Keratinocyte (primary cell): ENCODE measurements around the gene C19orf47. TPM values are rescaled to one million over a fixed set of nuclear protein-coding genes. Genes with fewer than 3 reads are reported as not detected.
A peak's percentile ranks its signal among the peaks of the same experiment; 100 is the strongest.

Experiments
- DNase-seq: peaks from one replicate; pipeline ENCODE4 v3.0.0-alpha.2; 2011; ENCODE audit warnings: low read depth, missing footprints, low spot score
- FAIRE-seq: peaks from 2 replicates; lab custom pipeline; 2011; peaks lifted over from hg19 to GRCh38; lab: Jason Lieb, UNC
- H2AFZ ChIP-seq: 2 replicates; pipeline ENCODE4 v1.6.0; 2012; ENCODE audit warnings: low read length, control low read depth, inconsistent platforms; ENCODE audit not compliant: control insufficient read depth
- H3K27ac ChIP-seq: 2 replicates; pipeline ENCODE4 v1.5.1; 2011; ENCODE audit warnings: low read length; ENCODE audit not compliant: control insufficient read depth, insufficient read depth
- H3K27me3 ChIP-seq: 3 replicates; pipeline ENCODE4 v1.6.0; 2011; ENCODE audit warnings: low read length; ENCODE audit not compliant: control insufficient read depth, insufficient read depth; ENCODE audit errors: extremely low read depth
- H3K36me3 ChIP-seq, 2 experiments: 2 replicates in 1 of 2; 3 replicates in 1 of 2; pipeline ENCODE4 v1.5.1; 2011; ENCODE audit warnings: low read length in 2 of 2, mild to moderate bottlenecking in 1 of 2; ENCODE audit not compliant: control insufficient read depth in 2 of 2, insufficient read depth in 2 of 2; ENCODE audit errors: extremely low read depth in 1 of 2
- H3K4me1 ChIP-seq: 3 replicates; pipeline ENCODE4 v1.5.1; 2011; ENCODE audit warnings: low read length; ENCODE audit not compliant: control insufficient read depth, insufficient read depth; ENCODE audit errors: extremely low read depth
- H3K4me2 ChIP-seq: 3 replicates; pipeline ENCODE4 v1.6.0; 2011; ENCODE audit warnings: low read depth, low read length; ENCODE audit not compliant: control insufficient read depth, insufficient read depth; ENCODE audit errors: extremely low read depth
- H3K4me3 ChIP-seq, 3 experiments: fragments of 200-600 bp in 1 of 3; sonication (generic) in 1 of 3; 2 replicates in 2 of 3; 3 replicates in 1 of 3; pipeline ENCODE4 v1.5.1; 2011 to 2016; ENCODE audit warnings: low read length in 3 of 3, mild to moderate bottlenecking in 3 of 3, control low read depth in 2 of 3, inconsistent platforms in 1 of 3, low read depth in 1 of 3, mixed read lengths in 1 of 3, mixed run types in 1 of 3, moderate library complexity in 1 of 3; ENCODE audit not compliant: control insufficient read depth in 2 of 3, insufficient read depth in 2 of 3; ENCODE audit errors: extremely low read depth in 1 of 3
- H3K79me2 ChIP-seq: 2 replicates; pipeline ENCODE4 v1.6.0; 2012; ENCODE audit warnings: low read length; ENCODE audit not compliant: control insufficient read depth, insufficient read depth
- H3K9ac ChIP-seq: 3 replicates; pipeline ENCODE4 v1.6.0; 2011; ENCODE audit warnings: low read length; ENCODE audit not compliant: control insufficient read depth, insufficient read depth; ENCODE audit errors: extremely low read depth
- H3K9me1 ChIP-seq: 3 replicates; pipeline ENCODE4 v1.6.0; 2011; ENCODE audit warnings: low read length; ENCODE audit not compliant: control insufficient read depth, insufficient read depth; ENCODE audit errors: extremely low read depth
- H3K9me3 ChIP-seq: 2 replicates; pipeline ENCODE4 v1.5.1; 2012; ENCODE audit warnings: low read depth, low read length; ENCODE audit not compliant: control insufficient read depth
- H4K20me1 ChIP-seq: 3 replicates; pipeline ENCODE4 v1.6.0; 2011; ENCODE audit warnings: low read length; ENCODE audit not compliant: control insufficient read depth, insufficient read depth; ENCODE audit errors: extremely low read depth
- EZH2 ChIP-seq: IDR thresholded peaks from one replicate; pipeline ENCODE4 v1.6.1; 2012; ENCODE audit warnings: inconsistent platforms, mild to moderate bottlenecking, low read length, moderate library complexity
- dilution Hi-C: fragments of 300-500 bp; cut with MboI; formaldehyde crosslinking; loops from one replicate; pipeline ENCODE4 v1.7.0; 2020; ENCODE audit warnings: low sequenced_read_pairs; ENCODE audit not compliant: extremely low pct_ligation_motif_present
- polyA minus RNA-seq, 3 experiments: library from RNA; depleted of rRNA, polyadenylated mRNA; stranded (reverse); fragments of >200 nt; gene quantifications; 1 replicate in 1 of 3; 2 replicates in 1 of 3; 3 replicates in 1 of 3; pipeline ENCODE4 v1.2.3, GENCODE V29; 2011
- polyA plus RNA-seq, 5 experiments: library from polyadenylated mRNA; depleted of rRNA in 3 of 5; stranded (reverse) in 3 of 5; stranded (forward) in 1 of 5; unstranded in 1 of 5; fragments of >200 nt; gene quantifications; 1 replicate in 1 of 5; 2 replicates in 3 of 5; 3 replicates in 1 of 5; pipeline versions ENCODE4 v1.2.1 to v1.2.3, GENCODE V29; 2011 to 2012; ENCODE audit warnings: missing spikeins in 2 of 5, low read depth in 1 of 5, low replicate concordance in 1 of 5
- TF ChIP-seq, protein P1 (sequence below), 3 experiments: IDR thresholded peaks in 1 of 3; conservative IDR thresholded peaks in 1 of 3; optimal IDR thresholded peaks in 1 of 3; 2 replicates in 2 of 3; 3 replicates in 1 of 3; pipeline versions ENCODE3 to v1.5.1; 2011; ENCODE audit warnings: low read length in 3 of 3, mild to moderate bottlenecking in 3 of 3, moderate library complexity in 2 of 3, control low read depth in 1 of 3, inconsistent platforms in 1 of 3; ENCODE audit not compliant: insufficient read depth in 2 of 3; ENCODE audit errors: extremely low read depth in 1 of 3

The C19orf47 gene, protein sequence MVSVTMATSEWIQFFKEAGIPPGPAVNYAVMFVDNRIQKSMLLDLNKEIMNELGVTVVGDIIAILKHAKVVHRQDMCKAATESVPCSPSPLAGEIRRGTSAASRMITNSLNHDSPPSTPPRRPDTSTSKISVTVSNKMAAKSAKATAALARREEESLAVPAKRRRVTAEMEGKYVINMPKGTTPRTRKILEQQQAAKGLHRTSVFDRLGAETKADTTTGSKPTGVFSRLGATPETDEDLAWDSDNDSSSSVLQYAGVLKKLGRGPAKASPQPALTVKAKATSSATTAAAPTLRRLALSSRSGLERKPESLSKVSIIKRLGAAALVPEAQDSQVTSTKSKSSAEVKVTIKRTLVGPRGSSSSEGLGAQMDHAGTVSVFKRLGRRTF
- polyA plus RNA-seq (13.3 to 16.0 TPM (median 15.4 TPM) in 3 replicates), polyA minus RNA-seq (29.7 to 50.2 TPM (median 32.6 TPM) in 3 replicates)
- 6.7 TPM for polyA plus RNA-seq (2011; ENCODE audit: low read depth)
- 10.2 and 16.9 TPM in 2 replicates for polyA plus RNA-seq (2011; cell fraction: cytosol; rRNA removed)
- polyA plus RNA-seq (2011; cell fraction: nucleus; rRNA removed): 12.7 and 17.7 TPM in 2 replicates
- polyA plus RNA-seq (2012; ENCODE audit: low replicate concordance): 4.5 and 13.5 TPM in 2 replicates
- 21.5 TPM for polyA minus RNA-seq (2011; cell fraction: cytosol; rRNA and poly(A)+ RNA removed)
- polyA minus RNA-seq (2011; cell fraction: nucleus; rRNA and poly(A)+ RNA removed): 9.4 and 13.0 TPM in 2 replicates

DNA sequence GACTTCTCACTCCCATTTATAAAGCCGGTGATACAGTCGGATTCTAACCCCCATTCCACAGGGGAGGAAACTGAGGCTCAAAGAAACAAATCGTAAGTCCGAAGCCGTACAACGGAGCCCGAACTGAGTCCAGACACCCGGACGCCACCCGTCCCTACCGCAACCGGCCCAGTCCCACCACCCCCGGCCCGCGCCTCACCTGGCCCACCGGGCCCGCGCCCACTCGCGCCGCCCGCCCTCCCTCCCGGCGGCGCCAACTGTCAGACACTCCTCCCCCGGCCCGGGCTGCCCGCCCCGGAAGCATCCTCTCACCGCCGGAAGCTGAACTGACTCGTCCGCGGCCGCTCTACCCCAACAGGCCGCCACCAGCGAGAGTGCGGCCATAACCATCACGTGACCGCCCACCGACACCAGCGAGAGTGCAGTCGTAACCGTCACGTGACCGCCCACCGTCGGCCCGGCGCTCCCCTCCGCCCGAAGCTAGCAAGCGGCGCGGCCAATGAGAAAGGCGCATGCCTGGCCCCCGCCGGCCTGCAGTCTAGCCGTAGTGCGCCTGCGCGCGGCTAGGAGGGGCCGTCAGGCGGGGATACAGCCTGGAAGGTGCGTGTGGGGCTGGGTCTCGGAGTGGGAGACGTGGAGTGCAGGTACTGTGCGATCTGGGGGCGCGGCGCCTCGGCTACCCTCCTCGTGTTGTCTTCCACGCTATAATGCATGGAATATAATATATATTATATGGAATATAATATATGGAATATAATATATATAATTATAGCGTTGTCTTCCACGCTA, at the start of gene C19orf47, which contains the start of gene PLD3:
Gene C19orf47 (minus strand): TSS at position 273 of the 789 bp plus-strand sequence. CDS start 6,540 bp downstream, outside the sequence.
Gene PLD3 (plus strand): TSS at position 571 of the 789 bp plus-strand sequence. CDS start 17,789 bp downstream, outside the sequence.
- no peaks in the 10 kb centered on the region for H3K9me3 ChIP-seq
- H3K27me3 ChIP-seq: no peaks in the 10 kb centered on the region
- dilution Hi-C loops: no loop called here
- H4K20me1 ChIP-seq: no peaks in the 10 kb centered on the region
- H3K27ac ChIP-seq: peak within 1 kb of the TSS; percentile 82
- H3K4me2 ChIP-seq: peak within 1 kb of the TSS; percentile 89
- DNase-seq (peak; percentile 91), FAIRE-seq (peak; percentile 48)
- peak within 1 kb of the TSS; percentile 86 for H2AFZ ChIP-seq
- H3K36me3 ChIP-seq: peaks cover 0 to 4% of the 10 kb centered on the region in 2 experiments
- TF ChIP-seq, protein P1, sequence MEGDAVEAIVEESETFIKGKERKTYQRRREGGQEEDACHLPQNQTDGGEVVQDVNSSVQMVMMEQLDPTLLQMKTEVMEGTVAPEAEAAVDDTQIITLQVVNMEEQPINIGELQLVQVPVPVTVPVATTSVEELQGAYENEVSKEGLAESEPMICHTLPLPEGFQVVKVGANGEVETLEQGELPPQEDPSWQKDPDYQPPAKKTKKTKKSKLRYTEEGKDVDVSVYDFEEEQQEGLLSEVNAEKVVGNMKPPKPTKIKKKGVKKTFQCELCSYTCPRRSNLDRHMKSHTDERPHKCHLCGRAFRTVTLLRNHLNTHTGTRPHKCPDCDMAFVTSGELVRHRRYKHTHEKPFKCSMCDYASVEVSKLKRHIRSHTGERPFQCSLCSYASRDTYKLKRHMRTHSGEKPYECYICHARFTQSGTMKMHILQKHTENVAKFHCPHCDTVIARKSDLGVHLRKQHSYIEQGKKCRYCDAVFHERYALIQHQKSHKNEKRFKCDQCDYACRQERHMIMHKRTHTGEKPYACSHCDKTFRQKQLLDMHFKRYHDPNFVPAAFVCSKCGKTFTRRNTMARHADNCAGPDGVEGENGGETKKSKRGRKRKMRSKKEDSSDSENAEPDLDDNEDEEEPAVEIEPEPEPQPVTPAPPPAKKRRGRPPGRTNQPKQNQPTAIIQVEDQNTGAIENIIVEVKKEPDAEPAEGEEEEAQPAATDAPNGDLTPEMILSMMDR (optimal IDR thresholded peaks at IDR 0.05 in 1 of 3, IDR thresholded peaks at IDR 0.05 in 1 of 3, conservative IDR thresholded peaks at IDR 0.05 in 1 of 3; ENCODE audit: extremely low read depth in 1 of 3, insufficient read depth in 2 of 3, low read length in 3 of 3): peak in 1 of 3 experiments; percentile 4
- TF ChIP-seq EZH2: no peak
- H3K9me1 ChIP-seq: no peaks in the 10 kb centered on the region
- peaks cover 9% of the 10 kb centered on the region for H3K4me1 ChIP-seq
- peak within 1 kb of the TSS; percentile 78 for H3K9ac ChIP-seq
- H3K79me2 ChIP-seq: peaks cover 35% of the 10 kb centered on the region
- H3K4me3 ChIP-seq: peak within 1 kb of the TSS; percentile 74 to 87 (median 78)

DNA sequence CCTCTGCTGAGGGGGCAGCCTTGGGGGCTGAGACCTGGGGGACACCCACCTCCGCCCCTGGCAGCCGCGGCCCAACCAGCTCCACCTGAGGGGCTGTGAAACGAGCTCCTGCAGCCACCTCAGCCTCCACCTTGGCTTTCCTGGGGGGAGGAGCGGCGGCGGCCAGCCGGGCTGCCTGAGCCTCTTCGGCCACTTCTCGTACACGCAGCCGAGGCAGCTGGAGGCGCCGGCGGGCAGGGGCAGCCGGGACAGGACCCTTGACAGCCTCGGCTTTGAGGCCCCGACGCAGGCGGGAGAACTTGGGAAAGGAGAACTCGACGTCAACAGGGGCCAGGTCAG, 49.3 kb upstream of the C19orf47 start:
- no peak for FAIRE-seq
- Histone ChIP-seq H3K36me3 (no peaks in the 10 kb centered on the region), H2AFZ (no peak overlapping the region), H3K27me3 (peaks cover 27% of the 10 kb centered on the region), H3K79me2 (no peaks in the 10 kb centered on the region), H3K9me1 (no peaks in the 10 kb centered on the region), H3K9ac (no peak overlapping the region), H3K27ac (no peak overlapping the region), H3K4me1 (peaks cover 8% of the 10 kb centered on the region), H4K20me1 (no peaks in the 10 kb centered on the region), H3K4me2 (no peak overlapping the region), H3K4me3 (no peak overlapping the region), H3K9me3 (no peaks in the 10 kb centered on the region)
- dilution Hi-C loops: no loop called here
- no peak for DNase-seq
- TF ChIP-seq EZH2: no peak
- TF ChIP-seq, protein P1 (optimal IDR thresholded peaks at IDR 0.05 in 1 of 3, IDR thresholded peaks at IDR 0.05 in 1 of 3, conservative IDR thresholded peaks at IDR 0.05 in 1 of 3; ENCODE audit: extremely low read depth in 1 of 3, insufficient read depth in 2 of 3, low read length in 3 of 3): no peak
